ENCODE measurements around the gene TAPT1.
"Not testable (repeated sequence)": the region's sequence is repeated elsewhere in the genome, so short reads cannot be mapped to it uniquely, and the experiment has no call there.

- not testable (repeated sequence) for TF ChIP-seq CTCF (conservative IDR thresholded peaks at IDR 0.05; ENCODE audit: low read depth in 2 of 2); CREB1 (CRISPR knock-in tag; IDR thresholded peaks at IDR 0.05; ENCODE audit: low read depth); NANOG (IDR thresholded peaks at IDR 0.05; ENCODE audit: borderline replicate concordance); REST (IDR thresholded peaks at IDR 0.05; ENCODE audit: unreplicated experiment); POLR2AphosphoS5 (IDR thresholded peaks at IDR 0.05; ENCODE audit: low read depth); ETS1 (IDR thresholded peaks at IDR 0.05)
These were observed 31.5 kb downstream of the TAPT1 start for GRCh38 chr4:16194798-16195197.

All from GM23338 (cell line).